ENCODE measurements around the gene OR8K5.

DNA sequence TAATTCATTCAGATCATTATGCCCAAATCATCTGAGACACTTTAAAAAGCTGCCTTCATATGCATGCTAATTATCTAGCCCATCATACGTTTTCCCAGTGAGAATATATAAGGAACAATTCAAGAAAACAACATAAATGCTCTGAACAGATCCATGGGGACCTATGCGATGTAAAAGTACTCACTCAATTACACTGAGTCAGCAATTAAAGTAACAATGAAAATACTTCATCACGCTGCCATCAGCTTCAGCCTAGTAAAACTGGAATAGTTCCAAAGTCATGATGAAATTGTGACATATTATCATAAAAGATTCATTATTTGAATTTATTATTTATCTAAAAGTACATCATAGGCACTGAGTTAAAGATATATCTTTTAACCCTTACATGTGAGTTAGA lies 3.7 kb upstream of the OR8K5 start:
- TF ChIP-seq, protein P1, sequence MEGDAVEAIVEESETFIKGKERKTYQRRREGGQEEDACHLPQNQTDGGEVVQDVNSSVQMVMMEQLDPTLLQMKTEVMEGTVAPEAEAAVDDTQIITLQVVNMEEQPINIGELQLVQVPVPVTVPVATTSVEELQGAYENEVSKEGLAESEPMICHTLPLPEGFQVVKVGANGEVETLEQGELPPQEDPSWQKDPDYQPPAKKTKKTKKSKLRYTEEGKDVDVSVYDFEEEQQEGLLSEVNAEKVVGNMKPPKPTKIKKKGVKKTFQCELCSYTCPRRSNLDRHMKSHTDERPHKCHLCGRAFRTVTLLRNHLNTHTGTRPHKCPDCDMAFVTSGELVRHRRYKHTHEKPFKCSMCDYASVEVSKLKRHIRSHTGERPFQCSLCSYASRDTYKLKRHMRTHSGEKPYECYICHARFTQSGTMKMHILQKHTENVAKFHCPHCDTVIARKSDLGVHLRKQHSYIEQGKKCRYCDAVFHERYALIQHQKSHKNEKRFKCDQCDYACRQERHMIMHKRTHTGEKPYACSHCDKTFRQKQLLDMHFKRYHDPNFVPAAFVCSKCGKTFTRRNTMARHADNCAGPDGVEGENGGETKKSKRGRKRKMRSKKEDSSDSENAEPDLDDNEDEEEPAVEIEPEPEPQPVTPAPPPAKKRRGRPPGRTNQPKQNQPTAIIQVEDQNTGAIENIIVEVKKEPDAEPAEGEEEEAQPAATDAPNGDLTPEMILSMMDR (IDR thresholded peaks at IDR 0.05) = no peak
- TF ChIP-seq EZH2 (IDR thresholded peaks at IDR 0.05; ENCODE audit: borderline replicate concordance, insufficient read depth, low read depth, low read length, poor library complexity, severe bottlenecking) = no peak
